K562 (cell line): ENCODE results near the gene MARK2. TPM values are rescaled to one million over a fixed set of nuclear protein-coding genes. Genes with fewer than 3 reads are reported as not detected.

Source experiments
- CHAMP1 ChIP-seq: fragments of 450-650 bp; IDR thresholded peaks from 2 replicates; pipeline ENCODE4 v1.6.1; 2016; ENCODE audit warnings: mild to moderate bottlenecking
- CUX1 ChIP-seq: fragments of 200-800 bp; sonication (Bioruptor generic); IDR thresholded peaks from 2 replicates; pipeline ENCODE4 v1.6.1; 2016; ENCODE audit warnings: missing genetic modification characterization, missing compliant biosample characterization
- EHMT2 ChIP-seq: fragments of 450-650 bp; IDR thresholded peaks from 2 replicates; pipeline ENCODE4 v1.6.1; 2018; ENCODE audit warnings: antibody characterized with exemption
- HDAC3 ChIP-seq: fragments of 450-650 bp; IDR thresholded peaks from 2 replicates; pipeline ENCODE4 v1.6.1; 2018; ENCODE audit warnings: borderline replicate concordance, mild to moderate bottlenecking, moderate library complexity; ENCODE audit not compliant: partially characterized antibody
- NFIX ChIP-seq: fragments of 250-450 bp; sonication (Bioruptor Pico); IDR thresholded peaks from 2 replicates; pipeline ENCODE4 v1.4.0; 2020; ENCODE audit warnings: low read depth, mild to moderate bottlenecking, moderate library complexity
- NR4A1 ChIP-seq, 2 experiments: fragments of 250-450 bp in 1 of 2; fragments of 450-650 bp in 1 of 2; sonication (Bioruptor Pico) in 1 of 2; IDR thresholded peaks; 2 replicates each; pipeline versions ENCODE4 v1.4.0 to v1.6.1; 2016 to 2020; ENCODE audit warnings: mild to moderate bottlenecking in 2 of 2, missing compliant biosample characterization in 1 of 2, missing genetic modification characterization in 1 of 2, moderate library complexity in 1 of 2
- RBM15 ChIP-seq: fragments of 200-400 bp; formaldehyde crosslinking; IDR thresholded peaks from 2 replicates; pipeline ENCODE4 v1.6.1; 2018; ENCODE audit warnings: mild to moderate bottlenecking, low read length, moderate library complexity; ENCODE audit not compliant: insufficient read depth
- STAG1 ChIP-seq: sonication (generic); formaldehyde crosslinking; IDR thresholded peaks from 2 replicates; pipeline ENCODE4 v1.5.0; 2020; ENCODE audit warnings: missing genetic modification reagents, borderline replicate concordance
- TAF1 ChIP-seq: IDR thresholded peaks from 2 replicates; pipeline ENCODE4 v1.6.1; 2011; ENCODE audit warnings: mild to moderate bottlenecking, low read length, moderate library complexity; ENCODE audit not compliant: insufficient read depth, control insufficient read depth, severe bottlenecking; ENCODE audit errors: extremely low read depth
- TAF7 ChIP-seq: fragments of 450-650 bp; IDR thresholded peaks from 2 replicates; pipeline ENCODE4 v1.6.1; 2016; ENCODE audit warnings: missing genetic modification characterization, missing compliant biosample characterization
- ZNF134 ChIP-seq: fragments of 250-450 bp; sonication (Bioruptor Pico); conservative IDR thresholded peaks from 2 replicates; pipeline ENCODE4 v1.4.0; 2020
- ZNF140 ChIP-seq: fragments of 250-450 bp; sonication (Bioruptor Pico); IDR thresholded peaks from 2 replicates; pipeline ENCODE4 v1.8.0; 2021; ENCODE audit warnings: moderate library complexity, mild to moderate bottlenecking, inconsistent platforms
- ZNF239 ChIP-seq: fragments of 250-450 bp; sonication (Bioruptor Pico); IDR thresholded peaks from 2 replicates; pipeline ENCODE4 v1.4.0; 2020; ENCODE audit warnings: mild to moderate bottlenecking
- ZNF551 ChIP-seq: fragments of 250-450 bp; sonication (Bioruptor Pico); IDR thresholded peaks from 2 replicates; pipeline ENCODE4 v1.5.0; 2021; ENCODE audit warnings: mild to moderate bottlenecking, moderate library complexity
- ZNF561 ChIP-seq: fragments of 450-650 bp; formaldehyde crosslinking; conservative IDR thresholded peaks from 2 replicates; pipeline ENCODE4 v1.4.0; 2020; ENCODE audit warnings: mild to moderate bottlenecking, moderate library complexity
- ZNF766 ChIP-seq: fragments of 200-800 bp; sonication (Bioruptor generic); conservative IDR thresholded peaks from 2 replicates; pipeline ENCODE4 v1.6.1; 2016; ENCODE audit warnings: missing genetic modification characterization, missing compliant biosample characterization
- polyA plus RNA-seq, 8 experiments: library from polyadenylated mRNA; depleted of rRNA in 4 of 8; stranded (reverse) in 5 of 8; unstranded in 3 of 8; fragments of >200 nt; fragmentation: Nextera tagmentation in 2 of 8; fragmentation: Illumina TruSeq in 1 of 8; extraction: Ambion mirVana in 2 of 8; extraction: Trizol in 1 of 8; gene quantifications; 2 replicates each; pipeline versions ENCODE4 v1.2.1 to v1.2.3, GENCODE V29; 2011 to 2014; ENCODE audit warnings: inconsistent platforms in 1 of 8, missing spikeins in 1 of 8
- total RNA-seq, 7 experiments: library from RNA; depleted of rRNA in 6 of 7; stranded (reverse); fragments of >200 nt in 6 of 7; fragmentation: Illumina TruSeq in 2 of 7; extraction: Trizol in 2 of 7; gene quantifications; 2 replicates each; pipeline versions ENCODE4 v1.2.1 to v1.2.3, GENCODE V29; 2011 to 2021; ENCODE audit warnings: low replicate concordance in 1 of 7
- TF ChIP-seq, protein P1 (sequence below): fragments of 450-650 bp; formaldehyde crosslinking; IDR thresholded peaks from 2 replicates; pipeline ENCODE4 v1.4.0; 2020; ENCODE audit warnings: mild to moderate bottlenecking
- TF ChIP-seq, protein P2 (sequence below): fragments of 250-450 bp; sonication (Bioruptor Pico); IDR thresholded peaks from 2 replicates; pipeline ENCODE4 v1.8.0; 2022; ENCODE audit warnings: moderate library complexity, mild to moderate bottlenecking, inconsistent platforms

The MARK2 gene
- total and polyA plus RNA-seq, 9 of the 15 experiments (the other 6 are each of a cell fraction or from before 2014, with no cell fraction given), result 0.32 to 43.5 (median 15.1) TPM

GRCh38 chr11:63938479-63939396 is 99.8 kb downstream of the MARK2 start, which contains the start of gene NAA40 (continued):
- TF ChIP-seq CHAMP1 (no peak), NFIX (CRISPR knock-in tag) (no peak), ZNF239 (no peak), EHMT2 (no peak), ZNF140 (CRISPR knock-in tag) (no peak), NR4A1 (CRISPR knock-in tag; IDR thresholded peaks at IDR 0.05) (no peak), NR4A1 (tag; IDR thresholded peaks at IDR 0.05) (no peak), ZNF561 (CRISPR knock-in tag) (no peak), CUX1 (CRISPR knock-in tag) (no peak), ZNF766 (CRISPR knock-in tag) (no peak), RBM15 (no peak), ZNF134 (CRISPR knock-in tag) (no peak), HDAC3 (no peak), STAG1 (CRISPR knock-in tag) (no peak), TAF1 (no peak), ZNF551 (no peak), TAF7 (tag) (no peak)
- TF ChIP-seq, protein P1, sequence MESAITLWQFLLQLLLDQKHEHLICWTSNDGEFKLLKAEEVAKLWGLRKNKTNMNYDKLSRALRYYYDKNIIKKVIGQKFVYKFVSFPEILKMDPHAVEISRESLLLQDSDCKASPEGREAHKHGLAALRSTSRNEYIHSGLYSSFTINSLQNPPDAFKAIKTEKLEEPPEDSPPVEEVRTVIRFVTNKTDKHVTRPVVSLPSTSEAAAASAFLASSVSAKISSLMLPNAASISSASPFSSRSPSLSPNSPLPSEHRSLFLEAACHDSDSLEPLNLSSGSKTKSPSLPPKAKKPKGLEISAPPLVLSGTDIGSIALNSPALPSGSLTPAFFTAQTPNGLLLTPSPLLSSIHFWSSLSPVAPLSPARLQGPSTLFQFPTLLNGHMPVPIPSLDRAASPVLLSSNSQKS (CRISPR knock-in tag), result no peak
- TF ChIP-seq, protein P2, sequence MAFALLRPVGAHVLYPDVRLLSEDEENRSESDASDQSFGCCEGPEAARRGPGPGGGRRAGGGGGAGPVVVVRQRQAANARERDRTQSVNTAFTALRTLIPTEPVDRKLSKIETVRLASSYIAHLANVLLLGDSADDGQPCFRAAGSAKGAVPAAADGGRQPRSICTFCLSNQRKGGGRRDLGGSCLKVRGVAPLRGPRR (CRISPR knock-in tag), result no peak
